Activated CD8-positive, alpha-beta memory T cell treated with anti-CD3 and anti-CD28 coated beads, Interleukin-2, amount 50 U/mL, for 48 hours (primary cell): ENCODE measurements around the gene PDGFB.

Experiments used
- DNase-seq: peaks from one replicate; pipeline ENCODE4 v3.0.0-alpha.2; 2020

PDGFB gene

GRCh38 chr22:39194098-39194497, 50.7 kb downstream of the PDGFB start:
- DNase-seq = no peak

GRCh38 chr22:39188809-39189208, 56.0 kb downstream of the PDGFB start:
- DNase-seq = no peak

- DNase-seq = peak; percentile 28
Observed at GRCh38 chr22:39185601-39186012, 59.2 kb downstream of the PDGFB start.

- DNase-seq = no peak
Observed at GRCh38 chr22:39184586-39185577, 59.9 kb downstream of the PDGFB start.

GRCh38 chr22:39183991-39184585, 60.7 kb downstream of the PDGFB start:
- DNase-seq = no peak

- DNase-seq = no peak
Observed at GRCh38 chr22:39182478-39183030, 62.2 kb downstream of the PDGFB start.

GRCh38 chr22:39181778-39182177, 63.0 kb downstream of the PDGFB start:
- no peak for DNase-seq

GRCh38 chr22:39181356-39181755, 63.4 kb downstream of the PDGFB start:
- DNase-seq = no peak

GRCh38 chr22:39179841-39180335, 64.9 kb downstream of the PDGFB start:
- DNase-seq = no peak

GRCh38 chr22:39179401-39179827, 65.4 kb downstream of the PDGFB start:
- DNase-seq = no peak

GRCh38 chr22:39178206-39179111, 66.3 kb downstream of the PDGFB start:
- DNase-seq = no peak

GRCh38 chr22:39177791-39178190, 67.0 kb downstream of the PDGFB start:
- DNase-seq = no peak

- no peak for DNase-seq
Observed at GRCh38 chr22:39177456-39177775, 67.4 kb downstream of the PDGFB start.

- no peak for DNase-seq
Observed at GRCh38 chr22:39176714-39177455, 67.9 kb downstream of the PDGFB start.

GRCh38 chr22:39176143-39176713, 68.6 kb downstream of the PDGFB start:
- no peak for DNase-seq

- no peak for DNase-seq
Observed at GRCh38 chr22:39175353-39176142, 69.2 kb downstream of the PDGFB start.

- DNase-seq = peak; percentile 77
Observed at GRCh38 chr22:39174498-39175352, 70.1 kb downstream of the PDGFB start.

GRCh38 chr22:39173787-39174497, 70.8 kb downstream of the PDGFB start:
- DNase-seq = peak; percentile 65
